SK-N-SH (cell line): ENCODE data around the gene CACNA1E. TPM values are rescaled to one million over a fixed set of nuclear protein-coding genes. Genes with fewer than 3 reads are reported as not detected.

ENCODE experiments used
- CTCF ChIA-PET: fragments of 300-600, 350-600 bp; formaldehyde crosslinking; extraction: SDS; loops from one replicate; lab custom pipeline; 2021; lab: Yijun Ruan, JAX
- POLR2A ChIA-PET: fragments of 350-600 bp; sonication (Branson Sonifier 250); formaldehyde crosslinking; extraction: SDS; loops from one replicate; lab custom pipeline; 2020; ENCODE audit warnings: antibody characterized with exemption, inconsistent platforms; lab: Yijun Ruan, JAX
- DNase-seq: peaks from one replicate; pipeline ENCODE4 v3.0.0; 2012
- H2AFZ ChIP-seq: fragments of 200-600 bp; sonication (generic); 2 replicates; pipeline ENCODE4 v1.8.1; 2016; ENCODE audit warnings: antibody characterized with exemption, mild to moderate bottlenecking, low read depth
- H3F3A ChIP-seq: fragments of 200-600 bp; sonication (generic); replicated peaks from 2 replicates; pipeline ENCODE3; 2016; ENCODE audit warnings: antibody characterized with exemption, mild to moderate bottlenecking; ENCODE audit not compliant: insufficient read depth
- H3K27ac ChIP-seq, 2 experiments: fragments of 200-500 bp in 1 of 2; fragments of 200-600 bp in 1 of 2; sonication (Bioruptor generic) in 1 of 2; sonication (generic), shearing (Covaris generic) in 1 of 2; 2 replicates each; pipeline versions ENCODE4 v1.5.1 to v1.6.1; 2014 to 2016; ENCODE audit warnings: low read depth in 2 of 2, inconsistent platforms in 1 of 2, low read length in 1 of 2, mild to moderate bottlenecking in 1 of 2, mixed read lengths in 1 of 2
- H3K27me3 ChIP-seq: fragments of 200-600 bp; sonication (generic), shearing (Covaris generic); 2 replicates; pipeline ENCODE4 v1.6.1; 2016; ENCODE audit warnings: mixed run types; ENCODE audit not compliant: insufficient read depth
- H3K36me3 ChIP-seq, 2 experiments: fragments of 200-500 bp in 1 of 2; fragments of 200-600 bp in 1 of 2; sonication (Bioruptor generic) in 1 of 2; sonication (generic) in 1 of 2; replicated peaks in 1 of 2; 2 replicates each; pipeline versions ENCODE3 to v1.5.1; 2014 to 2016; ENCODE audit warnings: low read length in 1 of 2, mild to moderate bottlenecking in 1 of 2; ENCODE audit not compliant: insufficient read depth in 2 of 2, control insufficient read depth in 1 of 2
- H3K4me1 ChIP-seq, 2 experiments: fragments of 200-500 bp in 1 of 2; fragments of 200-600 bp in 1 of 2; sonication (Bioruptor generic) in 1 of 2; sonication (generic), shearing (Covaris generic) in 1 of 2; 2 replicates each; pipeline versions ENCODE4 v1.5.1 to v1.6.1; 2014 to 2016; ENCODE audit warnings: low read depth in 1 of 2, low read length in 1 of 2, mixed run types in 1 of 2; ENCODE audit not compliant: insufficient read depth in 2 of 2, control insufficient read depth in 1 of 2
- H3K4me2 ChIP-seq: fragments of 200-600 bp; sonication (generic), shearing (Covaris generic); 2 replicates; pipeline ENCODE4 v1.6.1; 2017; ENCODE audit warnings: mixed run types
- H3K4me3 ChIP-seq, 2 experiments: fragments of 200-500 bp in 1 of 2; fragments of 200-600 bp in 1 of 2; sonication (Bioruptor generic) in 1 of 2; sonication (generic), shearing (Covaris generic) in 1 of 2; 2 replicates each; pipeline versions ENCODE4 v1.5.1 to v1.8.1; 2014 to 2016; ENCODE audit warnings: low read depth in 2 of 2, inconsistent platforms in 1 of 2, low read length in 1 of 2, mild to moderate bottlenecking in 1 of 2, mixed read lengths in 1 of 2, moderate library complexity in 1 of 2
- H3K79me2 ChIP-seq: fragments of 200-600 bp; sonication (generic); 2 replicates; pipeline ENCODE4 v1.8.1; 2017; ENCODE audit warnings: mild to moderate bottlenecking; ENCODE audit not compliant: insufficient read depth
- H3K9ac ChIP-seq: fragments of 200-600 bp; sonication (generic); 2 replicates; pipeline ENCODE4 v1.6.1; 2017; ENCODE audit warnings: mixed run types
- H3K9me2 ChIP-seq: fragments of 200-600 bp; sonication (generic); 2 replicates; pipeline ENCODE4 v1.6.1; 2017; ENCODE audit warnings: mixed run types
- H3K9me3 ChIP-seq: fragments of 200-600 bp; sonication (generic); 2 replicates; pipeline ENCODE4 v1.6.1; 2017; ENCODE audit warnings: mixed run types, mild to moderate bottlenecking, moderate library complexity
- H4K20me1 ChIP-seq: fragments of 200-600 bp; sonication (generic); 2 replicates; pipeline ENCODE4 v1.6.1; 2017; ENCODE audit warnings: mild to moderate bottlenecking, mixed run types; ENCODE audit not compliant: insufficient read depth
- ELF1 ChIP-seq: IDR thresholded peaks from 2 replicates; pipeline ENCODE4 v1.4.0; 2012
- FOXJ3 ChIP-seq: sonication (generic); formaldehyde crosslinking; IDR thresholded peaks from 2 replicates; pipeline ENCODE4 v1.5.1; 2020; ENCODE audit warnings: mild to moderate bottlenecking, missing genetic modification reagents
- FOXM1 ChIP-seq: IDR thresholded peaks from 2 replicates; pipeline ENCODE4 v1.4.0; 2012; ENCODE audit warnings: low read depth, mild to moderate bottlenecking
- GABPA ChIP-seq: IDR thresholded peaks from 2 replicates; pipeline ENCODE4 v1.4.0; 2012; ENCODE audit warnings: low read depth, mild to moderate bottlenecking
- GATA2 ChIP-seq: sonication (generic); formaldehyde crosslinking; IDR thresholded peaks from 2 replicates; pipeline ENCODE4 v1.5.0; 2020; ENCODE audit warnings: mild to moderate bottlenecking, missing genetic modification reagents
- MEF2A ChIP-seq: IDR thresholded peaks from 2 replicates; pipeline ENCODE4 v1.4.0; 2012; ENCODE audit warnings: low read depth, borderline replicate concordance
- NFIC ChIP-seq: IDR thresholded peaks from 2 replicates; pipeline ENCODE4 v1.4.0; 2012; ENCODE audit warnings: borderline replicate concordance
- NRF1 ChIP-seq: IDR thresholded peaks from 2 replicates; pipeline ENCODE4 v1.6.1; 2012; ENCODE audit warnings: low read depth, mild to moderate bottlenecking, low read length
- RCOR1 ChIP-seq: fragments of 150-350 bp; IDR thresholded peaks from 2 replicates; pipeline ENCODE4 v1.6.1; 2017; ENCODE audit warnings: antibody characterized with exemption, low read length
- SIN3A ChIP-seq: IDR thresholded peaks from 2 replicates; pipeline ENCODE4 v1.6.1; 2012; ENCODE audit warnings: low read depth, mild to moderate bottlenecking, low read length, moderate library complexity, borderline replicate concordance
- TEAD4 ChIP-seq: IDR thresholded peaks from 2 replicates; pipeline ENCODE4 v1.4.0; 2012; ENCODE audit warnings: mild to moderate bottlenecking, borderline replicate concordance; ENCODE audit not compliant: insufficient read depth
- WGBS: methylation state at CpG from one replicate; pipeline ENCODE4 v1.1.6; 2017; ENCODE audit warnings: low lambda C conversion rate; 5-methylcytosine and 5-hydroxymethylcytosine counted together
- polyA plus RNA-seq, 3 experiments: library from polyadenylated mRNA; depleted of rRNA; stranded (reverse); fragments of >200 nt; gene quantifications; 2 replicates each; pipeline ENCODE4 v1.2.3, GENCODE V29; 2012
- TF ChIP-seq, protein P1 (sequence below): IDR thresholded peaks from 2 replicates; pipeline ENCODE4 v1.6.1; 2012; ENCODE audit warnings: mild to moderate bottlenecking, low read depth, low read length, moderate library complexity
- TF ChIP-seq, protein P2 (sequence below): fragments of 150-350 bp; IDR thresholded peaks from 2 replicates; pipeline ENCODE4 v1.6.1; 2016; ENCODE audit warnings: mild to moderate bottlenecking, low read depth, low read length
- TF ChIP-seq, protein P3 (sequence below): IDR thresholded peaks from 2 replicates; pipeline ENCODE4 v1.4.0; 2012; ENCODE audit warnings: low read depth

Gene CACNA1E
- polyA plus RNA-seq, 1 of the 3 experiments (the other 2 are of a cell fraction): not detected

DNA sequence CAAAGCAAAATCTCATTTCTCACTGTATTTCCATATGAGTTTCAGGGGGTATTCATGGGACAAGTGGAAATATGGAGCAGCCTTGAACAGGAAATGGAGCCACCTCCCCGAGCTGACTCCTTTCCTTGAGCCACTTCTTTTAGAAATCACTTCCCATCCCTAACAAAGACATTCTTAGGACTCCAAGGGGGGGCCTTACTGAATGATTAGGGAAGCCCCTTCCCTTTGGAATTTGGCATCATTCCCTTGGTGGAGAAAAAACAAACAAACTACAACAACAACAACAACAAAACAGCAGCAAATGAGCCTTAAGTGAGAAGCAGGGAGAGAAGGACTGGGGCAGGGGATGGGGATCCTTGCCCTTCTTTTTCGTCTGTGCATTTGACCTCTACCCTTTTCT, 299.9 kb downstream of the CACNA1E start:
- Histone ChIP-seq H3K9me3 (no peaks in the 10 kb centered on the region), H3K36me3 (no peaks in the 10 kb centered on the region), H3K79me2 (no peaks in the 10 kb centered on the region)
- no peak for DNase-seq
- CTCF ChIA-PET: interaction anchor here (1.4 kb wide), 1 partner anchor 10 kb away, joined by 3 read pairs; no protein-coding TSS in a partner anchor
- WGBS: 4% methylated on average over 2 of the region's 2 CpGs
- no peak for TF ChIP-seq FOXM1
- TF ChIP-seq MEF2A: no peak
- TF ChIP-seq, protein P1, sequence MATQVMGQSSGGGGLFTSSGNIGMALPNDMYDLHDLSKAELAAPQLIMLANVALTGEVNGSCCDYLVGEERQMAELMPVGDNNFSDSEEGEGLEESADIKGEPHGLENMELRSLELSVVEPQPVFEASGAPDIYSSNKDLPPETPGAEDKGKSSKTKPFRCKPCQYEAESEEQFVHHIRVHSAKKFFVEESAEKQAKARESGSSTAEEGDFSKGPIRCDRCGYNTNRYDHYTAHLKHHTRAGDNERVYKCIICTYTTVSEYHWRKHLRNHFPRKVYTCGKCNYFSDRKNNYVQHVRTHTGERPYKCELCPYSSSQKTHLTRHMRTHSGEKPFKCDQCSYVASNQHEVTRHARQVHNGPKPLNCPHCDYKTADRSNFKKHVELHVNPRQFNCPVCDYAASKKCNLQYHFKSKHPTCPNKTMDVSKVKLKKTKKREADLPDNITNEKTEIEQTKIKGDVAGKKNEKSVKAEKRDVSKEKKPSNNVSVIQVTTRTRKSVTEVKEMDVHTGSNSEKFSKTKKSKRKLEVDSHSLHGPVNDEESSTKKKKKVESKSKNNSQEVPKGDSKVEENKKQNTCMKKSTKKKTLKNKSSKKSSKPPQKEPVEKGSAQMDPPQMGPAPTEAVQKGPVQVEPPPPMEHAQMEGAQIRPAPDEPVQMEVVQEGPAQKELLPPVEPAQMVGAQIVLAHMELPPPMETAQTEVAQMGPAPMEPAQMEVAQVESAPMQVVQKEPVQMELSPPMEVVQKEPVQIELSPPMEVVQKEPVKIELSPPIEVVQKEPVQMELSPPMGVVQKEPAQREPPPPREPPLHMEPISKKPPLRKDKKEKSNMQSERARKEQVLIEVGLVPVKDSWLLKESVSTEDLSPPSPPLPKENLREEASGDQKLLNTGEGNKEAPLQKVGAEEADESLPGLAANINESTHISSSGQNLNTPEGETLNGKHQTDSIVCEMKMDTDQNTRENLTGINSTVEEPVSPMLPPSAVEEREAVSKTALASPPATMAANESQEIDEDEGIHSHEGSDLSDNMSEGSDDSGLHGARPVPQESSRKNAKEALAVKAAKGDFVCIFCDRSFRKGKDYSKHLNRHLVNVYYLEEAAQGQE: no peak
- no peak for TF ChIP-seq GATA2 (CRISPR knock-in tag)
- no peak for TF ChIP-seq GABPA
- no peak for TF ChIP-seq ELF1
- no peak for TF ChIP-seq NFIC
- TF ChIP-seq, protein P2, sequence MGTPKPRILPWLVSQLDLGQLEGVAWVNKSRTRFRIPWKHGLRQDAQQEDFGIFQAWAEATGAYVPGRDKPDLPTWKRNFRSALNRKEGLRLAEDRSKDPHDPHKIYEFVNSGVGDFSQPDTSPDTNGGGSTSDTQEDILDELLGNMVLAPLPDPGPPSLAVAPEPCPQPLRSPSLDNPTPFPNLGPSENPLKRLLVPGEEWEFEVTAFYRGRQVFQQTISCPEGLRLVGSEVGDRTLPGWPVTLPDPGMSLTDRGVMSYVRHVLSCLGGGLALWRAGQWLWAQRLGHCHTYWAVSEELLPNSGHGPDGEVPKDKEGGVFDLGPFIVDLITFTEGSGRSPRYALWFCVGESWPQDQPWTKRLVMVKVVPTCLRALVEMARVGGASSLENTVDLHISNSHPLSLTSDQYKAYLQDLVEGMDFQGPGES: no peak
- TF ChIP-seq NRF1: no peak
- TF ChIP-seq, protein P3, sequence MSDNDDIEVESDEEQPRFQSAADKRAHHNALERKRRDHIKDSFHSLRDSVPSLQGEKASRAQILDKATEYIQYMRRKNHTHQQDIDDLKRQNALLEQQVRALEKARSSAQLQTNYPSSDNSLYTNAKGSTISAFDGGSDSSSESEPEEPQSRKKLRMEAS: no peak
- no peak for TF ChIP-seq FOXJ3 (CRISPR knock-in tag)
- TF ChIP-seq SIN3A: no peak
- TF ChIP-seq RCOR1: no peak
- TF ChIP-seq, all 33 proteins: peak for 0
- Histone ChIP-seq H3K27ac (no peak overlapping the region), H3K4me1 (no peaks in the 10 kb centered on the region), H3F3A (no peaks in the 10 kb centered on the region), H3K9ac (no peak overlapping the region), H3K4me2 (no peak overlapping the region), H3K4me3 (no peak overlapping the region), H3K9me2 (no peaks in the 10 kb centered on the region), H3K27me3 (no peaks in the 10 kb centered on the region), H2AFZ (no peak overlapping the region), H4K20me1 (no peaks in the 10 kb centered on the region)
- POLR2A ChIA-PET: no interaction called here

DNA sequence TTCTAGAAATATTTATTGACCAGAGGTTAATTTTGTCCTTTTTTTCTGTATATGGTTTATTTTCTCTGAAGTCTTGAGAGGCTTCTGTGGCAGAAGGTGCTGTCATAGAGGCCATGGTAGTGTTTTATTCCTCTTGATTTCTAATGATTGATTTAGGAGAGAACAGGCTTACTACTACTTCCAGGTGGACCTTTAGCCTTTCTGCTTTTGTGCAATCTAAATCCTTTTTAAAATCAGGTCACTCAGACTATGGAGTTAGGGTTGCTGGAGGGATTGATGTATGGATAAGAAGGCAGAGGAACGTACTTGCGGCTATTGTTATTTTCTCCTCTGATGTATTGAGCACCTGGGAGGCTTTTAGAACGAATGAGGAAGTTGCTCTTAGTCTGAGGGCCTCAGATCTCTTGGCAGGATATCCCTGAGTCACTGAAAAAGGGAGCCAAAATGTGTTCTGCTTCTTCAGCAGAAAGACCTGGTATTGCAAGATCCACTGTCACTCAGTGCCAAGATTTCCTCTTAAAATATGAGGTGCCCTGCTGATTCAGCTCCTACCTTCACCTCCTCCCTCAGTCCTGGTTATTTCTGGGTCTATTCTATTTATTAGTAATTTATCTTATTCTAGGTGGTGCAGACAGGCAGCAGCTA, 300.8 kb downstream of the CACNA1E start:
- Histone ChIP-seq H3K27me3 (no peaks in the 10 kb centered on the region), H3K27ac (no peak overlapping the region), H3K79me2 (no peaks in the 10 kb centered on the region), H3K9me3 (no peaks in the 10 kb centered on the region), H4K20me1 (no peaks in the 10 kb centered on the region), H3K4me1 (no peaks in the 10 kb centered on the region), H3K36me3 (no peaks in the 10 kb centered on the region), H3K9me2 (no peaks in the 10 kb centered on the region), H3F3A (no peaks in the 10 kb centered on the region), H3K4me3 (no peak overlapping the region), H3K4me2 (no peak overlapping the region), H3K9ac (no peak overlapping the region), H2AFZ (no peak overlapping the region)
- DNase-seq: no peak
- 17% methylated on average over 3 of the region's 3 CpGs for WGBS
- TF ChIP-seq, protein P1: no peak
- no peak for TF ChIP-seq TEAD4
- ChIA-PET POLR2A (no interaction called here), CTCF (no interaction called here)
